ENCODE measurements around the gene DNMT3A. TPM values are rescaled to one million over a fixed set of nuclear protein-coding genes. Genes with fewer than 3 reads are reported as not detected.

DNMT3A gene
- total and polyA plus RNA-seq, 7 donors = 4.4 to 30.2 (median 18.1) TPM

GRCh38 chr2:25194576-25195122, 147.1 kb downstream of the DNMT3A start:
- H3K9me3 ChIP-seq = no peaks in the 10 kb centered on the region
- WGBS, 2 donors = 90 to 92% methylated on average over 9 of the region's 9 CpGs
- intact Hi-C loops (cut with DNase I) = loop anchor here (5.0 kb wide), 1 partner anchor 217 kb away; no protein-coding TSS in a partner anchor
- TF ChIP-seq EP300 (IDR thresholded peaks at IDR 0.05) = no peak
- TF ChIP-seq, protein P1, sequence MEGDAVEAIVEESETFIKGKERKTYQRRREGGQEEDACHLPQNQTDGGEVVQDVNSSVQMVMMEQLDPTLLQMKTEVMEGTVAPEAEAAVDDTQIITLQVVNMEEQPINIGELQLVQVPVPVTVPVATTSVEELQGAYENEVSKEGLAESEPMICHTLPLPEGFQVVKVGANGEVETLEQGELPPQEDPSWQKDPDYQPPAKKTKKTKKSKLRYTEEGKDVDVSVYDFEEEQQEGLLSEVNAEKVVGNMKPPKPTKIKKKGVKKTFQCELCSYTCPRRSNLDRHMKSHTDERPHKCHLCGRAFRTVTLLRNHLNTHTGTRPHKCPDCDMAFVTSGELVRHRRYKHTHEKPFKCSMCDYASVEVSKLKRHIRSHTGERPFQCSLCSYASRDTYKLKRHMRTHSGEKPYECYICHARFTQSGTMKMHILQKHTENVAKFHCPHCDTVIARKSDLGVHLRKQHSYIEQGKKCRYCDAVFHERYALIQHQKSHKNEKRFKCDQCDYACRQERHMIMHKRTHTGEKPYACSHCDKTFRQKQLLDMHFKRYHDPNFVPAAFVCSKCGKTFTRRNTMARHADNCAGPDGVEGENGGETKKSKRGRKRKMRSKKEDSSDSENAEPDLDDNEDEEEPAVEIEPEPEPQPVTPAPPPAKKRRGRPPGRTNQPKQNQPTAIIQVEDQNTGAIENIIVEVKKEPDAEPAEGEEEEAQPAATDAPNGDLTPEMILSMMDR (IDR thresholded peaks at IDR 0.05) = no peak
- TF ChIP-seq POLR2AphosphoS5 (IDR thresholded peaks at IDR 0.05) = no peak
- TF ChIP-seq POLR2A (IDR thresholded peaks at IDR 0.05) = no peak
- no peak overlapping the region for H3K4me3 ChIP-seq
- H3K27me3 ChIP-seq = no peaks in the 10 kb centered on the region
- no peak overlapping the region for H3K27ac ChIP-seq
- DNase-seq = no peak
- H3K4me1 ChIP-seq = peaks cover 0 to 9% (median 0%) of the 10 kb centered on the region in 4 donors
- no peaks in the 10 kb centered on the region for H3K36me3 ChIP-seq

DNA sequence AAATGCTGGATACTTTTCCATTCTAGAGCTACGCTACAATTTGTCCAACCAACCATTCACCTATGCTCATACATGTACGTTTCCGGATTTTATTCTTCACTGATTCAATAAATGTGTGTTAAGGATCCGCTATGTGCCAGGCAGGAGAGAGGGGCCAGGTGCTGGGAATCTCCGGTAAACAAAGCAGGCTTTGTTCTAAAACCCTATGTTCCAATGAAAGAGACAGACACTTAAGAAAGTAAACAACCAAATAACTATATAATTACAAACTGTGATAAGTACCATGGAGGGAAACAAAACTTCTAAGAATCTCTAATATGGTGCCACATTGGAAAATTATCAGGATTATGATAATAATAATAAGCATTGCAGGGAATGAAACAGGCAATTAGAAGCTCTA, 151.2 kb downstream of the DNMT3A start:
- intact Hi-C loops (cut with DNase I) = loop anchor here (5.0 kb wide), 1 partner anchor 213 kb away; no protein-coding TSS in a partner anchor
- WGBS, 2 donors = 31 to 69% methylated on average over 5 of the region's 5 CpGs

GRCh38 chr2:25188405-25188804, 153.3 kb downstream of the DNMT3A start:
- 87 to 90% methylated on average over 4 of the region's 4 CpGs for WGBS, 2 donors
- Histone ChIP-seq H3K9me3 (no peaks in the 10 kb centered on the region), H3K4me1 (no peaks in the 10 kb centered on the region), H3K4me3 (no peak overlapping the region), H3K27me3 (no peaks in the 10 kb centered on the region), H3K27ac (no peak overlapping the region), H3K36me3 (no peaks in the 10 kb centered on the region)
- intact Hi-C loops (cut with DNase I) = no loop called here
- no peak for DNase-seq
- TF ChIP-seq EP300 (IDR thresholded peaks at IDR 0.05) (no peak), POLR2A (IDR thresholded peaks at IDR 0.05) (no peak), POLR2AphosphoS5 (IDR thresholded peaks at IDR 0.05) (no peak)

More for the DNA sequence above, 151.2 kb downstream of the DNMT3A start:
- no peaks in the 10 kb centered on the region for H3K9me3 ChIP-seq
- DNase-seq = no peak
- H3K4me3 ChIP-seq = no peak overlapping the region
- H3K36me3 ChIP-seq = no peaks in the 10 kb centered on the region
- no peak overlapping the region for H3K27ac ChIP-seq
- no peaks in the 10 kb centered on the region for H3K27me3 ChIP-seq
- TF ChIP-seq POLR2A (IDR thresholded peaks at IDR 0.05) (no peak), EP300 (IDR thresholded peaks at IDR 0.05) (no peak), POLR2AphosphoS5 (IDR thresholded peaks at IDR 0.05) (no peak)
- TF ChIP-seq, protein P1 (IDR thresholded peaks at IDR 0.05) = no peak
- H3K4me1 ChIP-seq = no peaks in the 10 kb centered on the region

DNA sequence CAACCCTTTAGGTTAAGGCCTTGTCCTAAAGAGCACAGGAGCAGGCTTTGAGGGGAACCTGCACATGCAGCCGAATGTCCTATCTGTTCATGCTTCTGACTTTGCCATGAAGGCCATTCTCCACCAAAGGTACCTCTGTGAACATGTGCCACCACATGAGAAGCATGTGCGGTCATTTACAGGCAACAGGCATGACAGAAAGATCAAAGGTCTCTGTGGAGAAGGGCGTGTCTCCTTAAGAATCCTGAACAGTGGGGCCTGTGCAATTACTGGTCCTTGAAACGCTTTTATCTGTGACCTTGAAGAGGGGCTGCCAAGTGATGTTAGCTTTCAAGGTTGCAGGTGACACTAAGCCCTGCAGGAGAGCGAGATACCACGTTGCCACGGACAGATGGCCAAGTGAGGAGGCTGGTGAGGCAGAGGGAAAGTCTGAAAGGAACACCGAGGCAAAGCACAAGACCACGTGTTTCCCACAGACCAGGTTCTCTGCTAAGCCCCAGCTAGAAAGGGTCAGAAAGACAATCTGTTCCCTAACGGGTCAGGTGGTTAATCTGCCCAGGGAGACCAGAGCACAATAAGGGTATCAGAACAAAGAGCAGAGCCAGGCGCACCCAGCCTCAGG, 153.9 kb downstream of the DNMT3A start:
- DNase-seq = no peak
- intact Hi-C loops (cut with DNase I) = no loop called here
- no peaks in the 10 kb centered on the region for H3K36me3 ChIP-seq
- no peak overlapping the region for H3K4me3 ChIP-seq
- H3K4me1 ChIP-seq = no peaks in the 10 kb centered on the region
- 48 to 75% methylated on average over 11 of the region's 11 CpGs for WGBS, 2 donors
- no peaks in the 10 kb centered on the region for H3K9me3 ChIP-seq
- H3K27ac ChIP-seq = no peak overlapping the region
- no peaks in the 10 kb centered on the region for H3K27me3 ChIP-seq
- no peak for TF ChIP-seq POLR2A (IDR thresholded peaks at IDR 0.05)
- TF ChIP-seq, protein P1 (IDR thresholded peaks at IDR 0.05) = no peak

DNA sequence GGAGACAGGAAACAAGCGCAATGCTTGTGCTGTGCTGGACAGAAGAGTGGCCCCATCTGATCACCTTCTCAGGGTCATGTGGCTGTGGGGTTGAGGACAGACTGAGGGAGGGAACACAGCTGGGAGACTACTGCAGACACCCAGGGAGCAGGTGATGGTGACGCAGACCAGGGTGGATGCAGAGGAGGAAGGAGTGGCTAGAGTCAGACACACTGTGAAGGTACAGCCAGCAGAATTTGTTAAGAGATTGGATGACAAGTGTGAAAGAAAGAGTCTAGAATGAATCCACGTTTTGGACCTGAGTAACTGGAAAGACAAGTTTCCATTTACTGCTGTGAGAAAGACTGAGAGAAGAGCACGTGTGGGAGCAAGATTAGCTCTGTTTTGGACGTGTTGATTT, 157.5 kb downstream of the DNMT3A start:
- no peak overlapping the region for H3K27ac ChIP-seq
- WGBS, 2 donors = 39 to 64% methylated on average over 5 of the region's 5 CpGs
- DNase-seq = no peak
- intact Hi-C loops (cut with DNase I) = no loop called here
- H3K9me3 ChIP-seq = no peaks in the 10 kb centered on the region
- no peak overlapping the region for H3K4me3 ChIP-seq
- TF ChIP-seq, protein P1 (IDR thresholded peaks at IDR 0.05) = no peak
- no peak for TF ChIP-seq POLR2A (IDR thresholded peaks at IDR 0.05)
- no peak for TF ChIP-seq EP300 (IDR thresholded peaks at IDR 0.05)
- TF ChIP-seq POLR2AphosphoS5 (IDR thresholded peaks at IDR 0.05) = no peak
- no peaks in the 10 kb centered on the region for H3K36me3 ChIP-seq
- H3K4me1 ChIP-seq = no peaks in the 10 kb centered on the region
- no peaks in the 10 kb centered on the region for H3K27me3 ChIP-seq

All from sigmoid colon (tissue), 7 donors.